HG02981 (cell line): ENCODE data around the gene AGPAT1.
"Not testable (repeated sequence)": the region's sequence is repeated elsewhere in the genome, so short reads cannot be mapped to it uniquely, and the experiment has no call there.

Experiments
- ATAC-seq: cut with Tn5 transposase; IDR thresholded peaks from one replicate; pipeline ENCODE4 v1.9.1; 2021; ENCODE audit warnings: mild to moderate bottlenecking, moderate library complexity; ENCODE audit not compliant: unreplicated experiment

Gene AGPAT1, protein sequence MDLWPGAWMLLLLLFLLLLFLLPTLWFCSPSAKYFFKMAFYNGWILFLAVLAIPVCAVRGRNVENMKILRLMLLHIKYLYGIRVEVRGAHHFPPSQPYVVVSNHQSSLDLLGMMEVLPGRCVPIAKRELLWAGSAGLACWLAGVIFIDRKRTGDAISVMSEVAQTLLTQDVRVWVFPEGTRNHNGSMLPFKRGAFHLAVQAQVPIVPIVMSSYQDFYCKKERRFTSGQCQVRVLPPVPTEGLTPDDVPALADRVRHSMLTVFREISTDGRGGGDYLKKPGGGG

DNA sequence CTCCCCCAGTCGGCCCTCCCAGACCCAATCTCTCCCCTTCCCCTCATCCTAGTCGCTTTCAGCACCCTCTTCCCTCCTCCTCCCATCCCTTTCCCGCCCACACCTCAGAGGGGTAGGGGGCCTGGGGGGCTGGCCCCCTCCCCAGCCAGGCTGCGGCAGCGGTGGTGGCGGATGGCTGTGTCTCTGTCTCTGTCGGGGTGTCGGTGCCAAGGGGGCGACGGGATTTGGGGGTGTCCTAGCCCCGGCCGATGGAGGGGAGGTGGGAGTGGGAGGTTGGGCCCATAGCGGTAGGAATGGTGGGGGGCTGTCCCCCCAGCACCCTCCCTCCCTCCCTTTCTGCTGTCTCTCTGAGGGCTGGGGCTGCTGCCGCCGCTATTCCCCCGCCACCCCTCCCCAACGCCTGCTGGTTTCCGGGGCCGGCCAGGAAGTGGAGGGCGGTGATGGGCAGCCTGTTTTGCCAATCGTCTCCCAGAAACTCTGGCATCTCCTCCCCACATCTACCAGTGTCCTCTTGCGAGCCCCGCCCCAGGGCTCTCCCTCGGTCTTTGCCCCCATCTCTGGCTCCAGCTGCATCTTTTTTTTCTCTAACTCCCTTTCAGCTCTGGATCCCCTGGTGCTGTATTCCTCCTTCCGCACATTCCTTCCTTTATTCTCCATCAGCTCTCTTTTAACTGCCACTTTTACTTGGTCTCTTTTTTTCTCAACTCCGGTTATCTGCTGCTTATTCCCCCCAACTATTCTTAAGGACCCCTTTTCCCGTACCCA lies at the start of gene AGPAT1:
AGPAT1 (minus strand) TSS at position 374 of the 765 bp plus-strand sequence. CDS start 4,588 bp downstream, outside the sequence.
- no peak for ATAC-seq

DNA sequence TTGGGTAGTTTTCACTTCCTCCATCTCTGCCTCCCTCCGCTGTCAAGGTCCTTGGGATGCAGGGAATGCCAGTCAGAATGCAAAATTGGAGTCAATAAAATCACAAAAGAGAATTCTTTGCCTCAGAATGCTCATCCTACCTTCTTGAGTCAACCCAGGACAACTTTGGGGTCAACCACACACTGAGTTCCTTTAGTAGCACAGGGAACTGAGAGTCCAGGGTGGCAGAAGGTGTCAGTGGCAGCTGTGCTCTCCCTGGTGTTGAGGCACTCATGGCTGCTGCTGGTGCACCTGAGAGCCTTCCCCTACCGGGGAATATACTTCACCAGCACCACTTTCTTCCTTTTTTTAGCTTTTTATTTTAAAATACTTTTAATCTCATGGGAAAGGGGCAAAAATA lies 48.8 kb upstream of the AGPAT1 start:
- no peak for ATAC-seq

DNA sequence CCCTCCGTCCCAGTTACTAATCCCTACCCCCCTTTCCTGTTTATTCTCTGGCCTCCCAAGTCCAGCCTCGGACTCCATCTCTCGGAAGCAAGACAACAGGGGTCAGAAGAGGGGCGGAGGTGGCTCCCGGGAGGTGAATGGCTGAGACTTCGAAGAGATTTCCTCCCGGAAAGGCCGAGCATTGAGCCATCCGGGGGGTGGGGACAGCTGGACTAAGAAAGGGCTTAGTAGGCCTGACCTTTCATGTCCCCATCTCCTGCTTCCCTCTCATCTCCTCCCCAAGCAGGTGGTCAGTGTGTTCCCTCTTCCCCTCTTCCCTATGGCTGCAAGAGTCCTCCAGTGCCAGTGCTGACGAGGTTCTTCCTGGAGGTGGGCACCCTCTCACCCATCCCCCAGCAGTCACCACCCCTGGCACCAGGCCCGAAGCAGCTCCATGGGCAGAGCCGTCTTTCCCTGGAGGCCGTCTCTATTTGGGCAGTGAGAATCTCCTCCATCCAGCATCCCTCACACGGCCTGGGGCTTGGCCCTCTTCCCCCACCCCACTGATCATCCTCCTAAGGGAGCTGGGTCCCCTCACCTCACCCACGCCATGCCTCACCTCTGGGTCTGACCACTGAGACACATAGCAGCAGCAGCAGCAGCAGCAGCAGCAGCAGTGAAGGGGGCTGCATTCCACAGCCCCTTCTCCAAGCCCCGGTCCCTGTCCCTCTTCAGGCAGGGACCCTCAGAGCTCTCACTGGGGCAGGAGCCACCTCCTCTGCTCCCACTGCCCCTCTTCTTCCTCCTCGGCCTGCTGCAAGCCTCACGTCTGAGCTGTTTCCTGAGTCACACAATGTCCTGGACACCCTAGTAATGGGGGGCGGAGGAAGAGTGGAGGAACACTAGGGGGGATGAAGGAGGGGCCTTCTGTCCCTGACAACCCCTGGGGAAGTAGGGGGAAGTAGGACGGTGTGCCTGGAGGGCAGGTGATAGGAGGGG lies 47.7 kb upstream of the AGPAT1 start, which contains the start of gene NOTCH4:
NOTCH4 (minus strand) TSS at position 810 of the 978 bp plus-strand sequence; CDS start at position 671, 139 bp downstream.
- ATAC-seq = no peak

DNA sequence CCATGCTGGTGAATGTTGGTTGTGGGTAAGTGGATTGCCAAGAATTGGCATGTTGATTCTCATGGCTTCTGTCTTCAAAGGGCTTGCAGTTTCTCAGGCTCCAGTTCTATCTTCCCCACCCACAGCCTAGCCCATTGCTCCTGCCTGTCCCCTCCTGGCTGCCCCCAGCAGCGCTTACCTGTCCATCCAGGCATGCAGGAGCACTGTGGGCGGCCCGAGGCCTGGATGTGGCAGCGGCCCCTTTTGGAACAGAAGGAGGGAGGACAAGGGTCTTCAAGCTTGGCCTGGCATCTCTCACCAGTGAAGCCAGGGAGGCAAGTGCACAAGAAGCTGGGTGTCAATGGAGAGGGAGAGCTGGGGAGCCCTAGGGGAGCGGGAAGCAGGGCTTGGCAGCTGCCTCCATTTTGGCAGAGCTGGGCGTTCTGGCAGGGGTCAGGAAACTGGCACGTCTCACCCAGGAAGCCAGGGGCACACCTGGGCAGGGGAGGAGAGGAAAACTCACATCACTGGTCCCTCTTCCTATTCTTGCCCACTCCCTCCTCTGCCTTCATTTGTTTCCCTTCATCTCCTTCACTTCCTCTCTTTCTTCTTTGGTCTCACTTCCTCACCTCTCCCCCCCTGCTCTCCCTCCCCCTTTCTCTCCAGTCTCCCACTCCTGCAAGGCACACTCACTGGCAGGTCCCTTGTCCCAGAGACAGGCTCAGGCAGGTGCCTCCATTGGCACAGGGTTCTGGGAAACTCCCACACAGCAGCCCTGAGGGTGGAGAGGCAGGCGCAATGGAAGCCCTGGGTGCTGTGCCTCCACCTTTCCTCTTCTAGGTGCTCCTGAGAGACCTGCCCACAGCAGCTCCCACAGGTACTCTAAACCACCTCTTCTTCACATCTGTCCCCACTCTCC lies 46.7 kb upstream of the AGPAT1 start:
- no peak for ATAC-seq

DNA sequence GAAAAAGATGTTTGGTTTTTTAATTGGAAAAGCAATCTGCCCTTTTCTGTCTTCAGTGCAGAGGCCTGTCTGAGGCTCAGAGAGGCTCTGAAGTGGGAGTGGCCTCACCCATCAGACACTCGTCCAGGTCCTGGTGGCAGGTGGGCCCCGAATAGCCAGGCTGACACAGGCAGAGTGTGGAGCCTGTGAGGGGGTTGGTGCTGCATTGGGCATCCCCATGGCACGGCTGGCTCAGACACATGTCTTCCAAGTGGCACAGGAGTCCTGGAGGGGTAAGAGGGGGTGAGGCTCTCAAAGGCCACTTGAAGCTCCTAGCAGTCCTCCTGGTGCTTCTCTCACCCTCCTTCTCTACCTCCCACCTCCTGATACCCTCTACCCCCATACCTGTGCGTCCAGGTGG lies 44.1 kb upstream of the AGPAT1 start:
- no peak for ATAC-seq

DNA sequence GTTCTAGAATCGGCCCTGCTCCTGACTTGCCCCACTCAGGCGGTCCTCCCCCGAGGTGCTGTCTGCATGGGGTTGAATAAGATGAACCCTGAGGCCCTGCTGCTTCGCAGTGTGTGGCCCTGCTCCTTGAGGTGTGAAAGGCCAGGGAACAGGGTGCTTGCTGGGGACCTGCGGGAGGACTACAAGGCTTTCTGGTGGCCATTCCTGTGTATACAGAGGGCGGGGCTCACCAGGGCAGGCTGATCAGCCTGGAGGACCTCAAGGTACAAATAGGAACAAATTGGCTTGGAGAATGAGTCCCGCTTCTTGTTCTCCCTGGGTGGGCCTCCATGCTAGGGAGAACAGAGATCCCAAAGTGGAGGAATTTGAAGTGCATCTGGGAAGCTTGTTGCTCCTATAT lies 42.3 kb upstream of the AGPAT1 start:
- ATAC-seq = no peak

DNA sequence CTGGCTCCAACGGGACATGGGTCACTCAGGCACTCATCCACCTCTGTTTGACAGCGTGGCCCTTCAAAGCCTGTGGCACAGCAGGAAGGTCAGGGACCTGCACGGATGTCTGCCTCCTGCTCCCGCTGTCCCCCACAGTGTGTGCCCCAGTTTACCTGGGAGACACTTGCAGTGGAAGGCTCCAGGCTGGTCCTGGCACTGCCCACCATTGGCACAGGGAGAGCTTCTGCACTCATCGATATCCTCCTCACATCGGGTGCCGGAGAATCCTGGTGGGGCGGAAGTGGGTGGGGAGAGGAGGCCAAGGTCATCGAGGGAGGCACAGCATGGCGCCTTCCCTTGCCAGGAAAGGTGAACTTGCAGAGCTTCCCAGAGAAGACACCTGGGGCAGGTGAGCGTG lies 41.1 kb upstream of the AGPAT1 start:
- no peak for ATAC-seq

DNA sequence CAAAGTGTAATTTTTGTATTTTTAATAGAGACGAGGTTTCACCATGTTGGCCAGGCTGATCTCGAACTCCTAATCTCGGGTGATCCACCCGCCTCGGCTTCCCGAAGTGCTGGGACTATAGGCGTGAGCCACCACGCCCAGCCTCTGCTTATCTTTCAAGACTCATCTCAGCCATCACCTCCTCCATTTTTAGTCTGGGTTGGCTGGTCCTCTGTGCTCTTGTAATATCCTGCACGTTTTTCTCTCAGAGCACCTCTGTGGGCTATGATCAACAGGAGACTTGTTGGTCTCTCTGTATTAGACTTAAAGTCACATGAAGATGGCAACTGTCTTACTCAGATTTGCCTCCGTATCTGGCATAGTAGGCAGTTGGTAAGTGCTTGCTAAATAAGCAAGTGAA lies 40.4 kb upstream of the AGPAT1 start:
- ATAC-seq = no peak

DNA sequence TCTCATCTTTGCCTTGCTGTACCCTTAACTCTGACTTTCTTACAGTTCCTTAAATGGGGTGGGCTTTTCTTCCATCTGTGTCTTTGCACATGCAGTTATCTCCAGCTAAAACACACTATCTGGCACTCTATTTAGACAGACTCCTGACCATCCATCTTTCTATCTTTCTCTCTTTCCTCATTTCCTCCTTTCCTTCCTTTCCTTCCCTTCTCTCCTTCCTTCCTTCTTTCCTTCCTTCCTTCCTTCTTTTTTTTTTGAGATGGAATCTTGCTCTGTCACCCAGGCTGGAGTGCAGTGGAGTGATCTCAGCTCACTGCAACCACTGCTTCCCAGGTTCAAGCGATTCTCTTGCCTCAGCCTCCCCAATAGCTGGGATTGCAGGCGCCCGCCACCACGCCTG lies 39.7 kb upstream of the AGPAT1 start:
- ATAC-seq = no peak

DNA sequence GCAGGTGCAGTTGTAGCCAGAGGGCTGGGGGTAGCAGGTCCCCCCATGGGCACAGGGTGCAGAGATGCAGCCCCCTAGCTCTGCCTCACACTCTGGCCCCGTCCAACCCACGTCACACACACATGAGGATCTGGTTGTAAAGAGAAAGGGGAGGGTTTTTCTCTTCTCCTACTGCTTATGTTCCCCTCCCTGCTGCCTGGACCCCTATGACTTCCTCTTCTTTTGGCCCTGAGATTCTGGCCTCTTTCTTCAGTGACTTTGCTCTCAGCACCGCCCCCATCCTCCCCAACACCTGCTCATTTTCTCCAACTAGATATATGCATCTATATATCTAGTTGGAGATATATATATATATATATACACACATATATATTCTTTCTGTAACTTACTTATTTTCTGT lies 38.2 kb upstream of the AGPAT1 start:
- ATAC-seq = no peak

DNA sequence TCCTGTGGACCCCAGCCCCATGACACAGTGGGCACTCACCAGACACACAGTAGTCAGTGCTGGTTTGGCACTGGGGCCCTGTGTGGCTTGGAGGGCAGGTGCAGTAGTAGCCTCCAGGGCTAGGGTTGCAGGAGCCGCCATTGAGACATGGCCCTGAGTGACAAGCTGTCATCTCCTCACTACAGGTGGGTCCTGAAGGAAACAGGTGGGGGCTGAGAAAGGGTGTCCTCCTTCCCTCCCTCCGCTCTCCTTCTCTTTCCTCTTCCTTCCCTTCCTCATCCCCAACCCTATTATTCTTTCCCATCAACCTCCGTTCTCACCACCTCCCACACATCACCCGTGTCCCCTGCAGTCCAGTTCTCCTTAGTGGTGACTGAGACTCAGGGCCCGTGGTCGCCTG lies 37.8 kb upstream of the AGPAT1 start:
- no peak for ATAC-seq

DNA sequence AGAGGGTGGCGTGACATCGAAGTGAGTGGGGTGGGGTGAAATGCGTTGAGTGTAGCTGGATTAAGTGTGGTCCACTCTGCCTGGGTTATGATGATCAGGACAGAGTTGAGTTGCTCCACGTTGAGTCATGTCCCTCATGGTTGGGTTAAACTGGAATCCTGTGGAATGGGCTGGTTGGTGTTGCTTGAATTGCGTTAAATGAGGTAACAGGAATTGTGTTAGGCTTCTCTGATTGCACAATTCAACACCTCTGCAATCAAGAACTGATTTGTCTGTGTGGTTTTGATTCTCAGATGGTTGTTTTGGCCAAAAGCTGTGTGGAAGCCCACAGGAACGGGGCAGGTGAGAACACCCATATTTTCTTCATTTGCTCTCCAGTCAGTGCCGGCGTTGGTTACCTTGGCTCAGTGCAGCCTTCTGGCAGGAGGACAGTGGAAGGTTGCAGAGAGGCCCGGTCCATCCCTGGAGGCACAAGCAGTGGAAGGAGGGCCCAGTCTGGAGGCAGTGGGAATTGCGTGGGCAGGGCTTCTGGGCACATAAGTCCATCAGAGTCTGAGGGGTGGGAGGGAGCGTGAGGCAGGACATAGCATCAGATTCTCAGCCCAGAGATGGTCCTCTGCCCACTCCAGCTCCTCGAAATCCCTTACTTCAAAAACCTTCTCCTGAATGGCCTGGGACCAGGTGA lies 36.3 kb upstream of the AGPAT1 start:
- ATAC-seq = no peak

DNA sequence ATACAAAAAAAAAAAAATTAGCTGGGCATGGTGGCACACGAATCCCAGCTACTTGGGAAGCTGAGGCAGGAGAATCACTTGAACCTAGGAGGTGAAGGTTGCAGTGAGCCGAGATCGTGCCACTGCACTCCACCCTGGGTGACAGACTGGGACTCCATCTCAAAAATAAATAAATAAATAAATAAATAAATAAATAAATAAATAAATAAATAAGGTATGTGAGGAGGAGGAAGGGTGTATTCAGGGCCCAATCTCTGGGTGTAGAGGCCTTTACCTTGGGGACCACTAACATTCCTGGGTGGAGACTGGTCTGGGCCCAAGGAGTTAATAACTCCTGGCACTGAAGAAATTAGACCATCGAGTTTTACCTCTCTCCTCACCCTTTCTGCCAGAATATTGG lies 35.5 kb upstream of the AGPAT1 start:
- not testable (repeated sequence) for ATAC-seq

DNA sequence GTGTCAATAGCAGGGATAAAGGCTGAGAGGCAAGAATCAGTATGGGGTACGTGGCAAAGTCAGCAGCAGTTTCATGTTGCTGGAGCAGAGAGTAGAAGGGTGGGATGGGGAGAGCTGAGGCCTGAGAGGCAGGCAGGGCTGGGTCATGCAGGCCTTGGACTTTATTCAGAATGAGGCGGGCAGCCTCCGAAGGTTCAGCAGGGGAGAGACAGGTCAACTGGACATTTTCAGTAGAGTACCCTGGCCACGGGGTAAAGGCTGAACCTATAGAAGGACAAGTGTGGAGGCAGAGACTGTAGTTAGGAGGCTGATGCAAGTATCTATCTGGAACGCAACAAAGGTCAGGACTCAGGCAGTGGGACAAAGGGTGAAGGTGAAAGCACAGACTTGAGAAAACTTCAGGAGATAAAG lies 34.3 kb upstream of the AGPAT1 start:
- no peak for ATAC-seq

DNA sequence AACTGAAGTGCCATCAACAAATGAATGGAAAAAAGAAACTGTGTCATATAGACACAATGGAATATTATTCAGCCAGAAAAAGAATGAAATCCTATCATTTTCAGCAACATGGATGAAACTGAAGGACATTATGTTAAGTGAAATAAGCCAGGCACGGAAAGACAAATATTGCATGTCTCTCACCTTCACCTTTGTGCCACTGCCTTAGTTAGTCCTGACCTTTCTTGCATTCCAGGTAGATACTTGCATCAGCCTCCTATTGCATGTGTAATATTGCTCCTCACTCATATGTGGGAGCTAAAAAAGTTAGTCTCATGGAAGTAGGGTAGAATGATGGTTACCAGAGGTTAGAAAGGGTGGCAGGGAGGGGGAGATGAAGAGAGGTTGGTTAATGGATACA lies 33.1 kb upstream of the AGPAT1 start:
- no peak for ATAC-seq

DNA sequence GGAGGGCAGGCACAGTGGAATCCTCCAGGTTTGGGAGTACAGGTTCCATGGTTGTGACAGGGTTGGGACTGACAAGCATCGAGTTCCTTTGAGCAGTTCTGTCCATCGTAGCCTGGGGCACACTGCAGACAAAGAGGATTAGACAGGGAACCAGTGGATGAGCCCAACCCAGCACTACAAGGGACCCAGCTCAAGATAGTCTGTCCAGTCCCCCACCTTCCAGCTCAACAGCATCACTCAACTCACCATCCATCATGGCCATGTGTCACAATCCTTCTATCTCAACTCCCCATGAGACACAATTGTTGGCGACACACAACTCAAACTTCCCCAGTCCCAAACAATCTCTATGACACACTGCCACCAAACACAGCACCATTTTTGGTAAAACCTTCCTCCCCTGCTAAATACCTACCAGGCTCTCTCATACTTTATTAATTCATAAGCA lies 28.4 kb upstream of the AGPAT1 start:
- ATAC-seq = no peak

DNA sequence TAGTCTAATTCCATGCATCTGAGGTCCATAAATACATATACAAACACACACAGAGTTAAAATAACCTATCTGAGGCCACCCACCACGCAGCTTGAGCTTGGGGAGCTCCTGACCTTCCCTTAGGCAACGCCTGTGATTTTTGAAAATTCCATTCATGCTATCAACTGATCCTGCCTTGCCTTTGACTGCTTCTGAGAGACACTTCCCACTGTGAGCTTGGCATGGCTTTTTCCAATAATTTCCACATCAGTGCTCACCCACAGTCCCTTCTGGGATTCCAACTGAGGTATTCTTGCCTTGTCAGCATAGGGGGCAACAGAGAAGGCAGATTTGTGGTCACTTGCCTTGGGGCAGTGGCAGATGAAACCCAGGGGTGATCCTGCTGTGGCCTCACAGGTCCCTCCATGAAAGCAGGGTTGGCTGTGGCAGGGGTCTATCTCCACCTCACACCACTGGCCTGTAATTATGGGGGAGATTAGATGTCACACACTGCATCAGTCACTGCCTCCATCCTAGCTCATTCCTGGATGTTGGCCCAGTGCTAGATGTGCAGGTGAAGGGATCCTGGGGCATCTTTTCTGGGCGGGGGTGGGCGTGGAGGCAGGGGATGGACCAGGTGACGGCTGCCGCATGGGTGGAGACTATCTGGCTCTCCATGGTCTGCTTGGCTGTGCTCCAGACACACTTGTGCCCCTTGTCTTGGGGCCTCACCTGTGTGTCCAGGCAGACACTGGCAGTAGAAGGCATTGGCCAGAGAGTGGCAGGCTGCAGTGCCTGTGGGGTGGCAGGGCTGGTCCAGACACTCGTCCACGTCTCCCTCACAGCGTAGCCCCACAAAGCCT lies 27.8 kb upstream of the AGPAT1 start:
- ATAC-seq = no peak

DNA sequence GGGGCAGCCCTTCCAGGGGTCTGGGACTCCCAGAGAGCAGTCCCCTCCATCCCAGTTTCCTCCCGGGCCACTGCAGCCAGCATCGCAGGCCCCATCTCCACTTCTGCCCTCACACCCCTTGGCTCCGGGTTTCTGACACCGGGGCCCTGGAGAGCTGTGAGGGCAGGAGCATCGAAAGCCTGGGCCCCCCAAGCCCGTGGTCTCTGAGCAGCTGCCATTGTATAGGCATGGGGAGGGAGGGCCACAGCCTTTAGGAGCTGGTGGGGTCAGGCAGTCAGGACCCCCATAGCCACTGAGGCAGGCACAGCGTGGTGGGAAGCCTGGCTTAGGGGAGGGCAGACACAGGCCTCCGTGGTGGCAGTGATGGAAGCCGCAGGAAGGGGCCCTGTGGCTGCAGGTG lies 26.3 kb upstream of the AGPAT1 start:
- ATAC-seq = no peak
